Neural cell (in vitro differentiated cells): ENCODE data around the gene SIDT1. TPM values are rescaled to one million over a fixed set of nuclear protein-coding genes. Genes with fewer than 3 reads are reported as not detected.

Source experiments
- H2AFZ ChIP-seq: fragments of 200-600, 300-800 bp; sonication (generic), shearing (Covaris generic); 2 replicates; pipeline ENCODE4 v1.6.0; 2014; ENCODE audit warnings: low read depth, mild to moderate bottlenecking, antibody characterized with exemption, low read length, moderate library complexity
- H3F3A ChIP-seq: fragments of 200-600 bp; shearing (Covaris generic); 2 replicates; pipeline ENCODE4 v1.6.1; 2016; ENCODE audit warnings: mild to moderate bottlenecking, moderate library complexity, mixed read lengths, antibody characterized with exemption, low read length; ENCODE audit not compliant: insufficient read depth, poor library complexity, severe bottlenecking
- H3K27ac ChIP-seq: fragments of 200-600, 300-800 bp; sonication (generic), shearing (Covaris generic); 2 replicates; pipeline ENCODE4 v1.5.1; 2014; ENCODE audit warnings: mild to moderate bottlenecking, low read length, moderate library complexity
- H3K27me3 ChIP-seq: fragments of 300-800, 200-600 bp; sonication (generic), shearing (Covaris generic); 2 replicates; pipeline ENCODE4 v1.6.0; 2014; ENCODE audit warnings: mild to moderate bottlenecking, low read depth, low read length, moderate library complexity; ENCODE audit not compliant: insufficient read depth
- H3K36me3 ChIP-seq: fragments of 300-800, 200-600 bp; sonication (generic), shearing (Covaris generic); 2 replicates; pipeline ENCODE4 v1.5.1; 2014; ENCODE audit warnings: mild to moderate bottlenecking, antibody characterized with exemption, low read length, moderate library complexity; ENCODE audit not compliant: insufficient read depth
- H3K4me2 ChIP-seq: fragments of 300-800, 200-600 bp; sonication (generic), shearing (Covaris generic); 2 replicates; pipeline ENCODE4 v1.6.0; 2014; ENCODE audit warnings: mild to moderate bottlenecking, low read length
- H3K4me3 ChIP-seq: fragments of 300-800, 200-600 bp; sonication (generic), shearing (Covaris generic); 2 replicates; pipeline ENCODE4 v1.5.1; 2014; ENCODE audit warnings: mild to moderate bottlenecking, low read length, moderate library complexity
- H3K79me2 ChIP-seq: fragments of 200-600 bp; shearing (Covaris generic); replicated peaks from 2 replicates; pipeline ENCODE4 v1.6.0; 2014; ENCODE audit warnings: mild to moderate bottlenecking, low read length, moderate library complexity; ENCODE audit not compliant: insufficient read depth
- H3K9ac ChIP-seq: fragments of 300-800, 200-600 bp; sonication (generic), shearing (Covaris generic); 2 replicates; pipeline ENCODE4 v1.6.1; 2016; ENCODE audit warnings: mild to moderate bottlenecking, low read length, mixed read lengths
- H3K9me2 ChIP-seq: fragments of 200-600 bp; shearing (Covaris generic); 2 replicates; pipeline ENCODE4 v1.6.1; 2016; ENCODE audit warnings: mild to moderate bottlenecking, low read length, mixed read lengths; ENCODE audit not compliant: insufficient read depth
- H3K9me3 ChIP-seq: fragments of 200-600, 300-800 bp; sonication (generic), shearing (Covaris generic); 2 replicates; pipeline ENCODE4 v1.6.1; 2016; ENCODE audit warnings: mild to moderate bottlenecking, mixed run types, low read length, moderate library complexity, mixed read lengths
- H4K20me1 ChIP-seq: fragments of 200-600 bp; shearing (Covaris generic); 2 replicates; pipeline ENCODE4 v1.6.1; 2016; ENCODE audit warnings: mild to moderate bottlenecking, mixed run types; ENCODE audit not compliant: insufficient read depth
- EP300 ChIP-seq: fragments of 450-650 bp; conservative IDR thresholded peaks from 2 replicates; pipeline ENCODE4 v1.6.1; 2014; ENCODE audit warnings: antibody characterized with exemption, mild to moderate bottlenecking, moderate library complexity; ENCODE audit not compliant: poor library complexity, severe bottlenecking
- EZH2 ChIP-seq: fragments of 200-600, 300-800 bp; shearing (Covaris generic), sonication (generic); IDR thresholded peaks from 2 replicates; pipeline ENCODE4 v1.6.1; 2014; ENCODE audit warnings: antibody characterized with exemption, low read length, borderline replicate concordance, mild to moderate bottlenecking; ENCODE audit not compliant: insufficient read depth, poor library complexity, severe bottlenecking
- MXI1 ChIP-seq: fragments of 450-650 bp; conservative IDR thresholded peaks from 2 replicates; pipeline ENCODE4 v1.6.1; 2014; ENCODE audit warnings: antibody characterized with exemption, mild to moderate bottlenecking; ENCODE audit not compliant: poor library complexity, severe bottlenecking
- POLR2AphosphoS5 ChIP-seq: IDR thresholded peaks from 2 replicates; pipeline ENCODE4 v1.6.1; 2012
- RAD21 ChIP-seq: fragments of 450-650 bp; conservative IDR thresholded peaks from 2 replicates; pipeline ENCODE4 v1.6.1; 2014; ENCODE audit warnings: antibody characterized with exemption, mild to moderate bottlenecking, moderate library complexity
- REST ChIP-seq: IDR thresholded peaks from 2 replicates; pipeline ENCODE4 v1.6.1; 2012; ENCODE audit warnings: borderline replicate concordance
- SMC3 ChIP-seq: fragments of 450-650 bp; conservative IDR thresholded peaks from 2 replicates; pipeline ENCODE4 v1.6.1; 2014; ENCODE audit warnings: antibody characterized with exemption, mild to moderate bottlenecking, moderate library complexity; ENCODE audit not compliant: poor library complexity
- TAF1 ChIP-seq: IDR thresholded peaks from 2 replicates; pipeline ENCODE4 v1.6.1; 2012; ENCODE audit warnings: low read depth
- polyA plus RNA-seq: library from polyadenylated mRNA; depleted of rRNA; stranded (reverse); fragments of >200 nt; gene quantifications from 2 replicates; pipeline ENCODE4 v1.2.3, GENCODE V29; 2014
- TF ChIP-seq, protein P1 (sequence below): fragments of 450-650 bp; IDR thresholded peaks from 2 replicates; pipeline ENCODE4 v1.5.1; 2014; ENCODE audit warnings: antibody characterized with exemption, mild to moderate bottlenecking, moderate library complexity; ENCODE audit not compliant: poor library complexity, severe bottlenecking

The SIDT1 gene
- polyA plus RNA-seq, 1 donor from 2014 or later, result 0.22 TPM

DNA sequence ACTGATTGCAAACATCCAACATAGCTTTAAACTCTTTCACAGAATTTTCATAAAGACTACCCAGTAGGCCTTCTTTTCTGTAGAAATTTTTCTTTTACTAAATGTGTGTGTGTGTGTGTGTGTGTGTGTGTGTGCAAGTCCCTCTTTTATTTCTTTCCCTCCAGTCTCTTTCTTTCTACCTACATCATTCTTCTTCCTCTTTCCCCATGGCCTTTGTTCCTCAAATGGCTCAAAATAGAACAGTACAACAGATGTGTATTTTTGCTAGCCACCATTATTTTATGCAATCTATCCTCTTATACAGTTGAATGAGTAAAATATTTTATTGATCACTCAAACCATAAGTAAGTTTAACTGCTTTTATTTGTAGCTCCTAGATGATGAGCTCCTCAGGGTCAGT lies 87.7 kb downstream of the SIDT1 start:
- TF ChIP-seq REST, result no peak
- TF ChIP-seq MXI1, result no peak
- TF ChIP-seq RAD21, result no peak
- no peak for TF ChIP-seq TAF1
- TF ChIP-seq EP300, result no peak
- no peaks in the 10 kb centered on the region for H4K20me1 ChIP-seq
- no peak overlapping the region for H3K27ac ChIP-seq
- no peaks in the 10 kb centered on the region for H3K27me3 ChIP-seq
- no peaks in the 10 kb centered on the region for H3F3A ChIP-seq
- H3K9me3 ChIP-seq, result no peaks in the 10 kb centered on the region
- H2AFZ ChIP-seq, result no peak overlapping the region
- H3K4me2 ChIP-seq, result no peak overlapping the region
- no peaks in the 10 kb centered on the region for H3K79me2 ChIP-seq
- H3K9me2 ChIP-seq, result no peaks in the 10 kb centered on the region
- no peak overlapping the region for H3K9ac ChIP-seq
- H3K4me3 ChIP-seq, result no peak overlapping the region
- H3K36me3 ChIP-seq, result no peaks in the 10 kb centered on the region

GRCh38 chr3:113623324-113623723 lies 91.0 kb downstream of the SIDT1 start:
- Histone ChIP-seq H3K9me3 (no peaks in the 10 kb centered on the region), H3K9me2 (no peaks in the 10 kb centered on the region), H3K4me3 (no peak overlapping the region), H3F3A (no peaks in the 10 kb centered on the region), H3K27ac (no peak overlapping the region), H3K79me2 (no peaks in the 10 kb centered on the region), H2AFZ (no peak overlapping the region), H3K4me2 (no peak overlapping the region), H3K27me3 (no peaks in the 10 kb centered on the region), H3K36me3 (no peaks in the 10 kb centered on the region), H4K20me1 (no peaks in the 10 kb centered on the region), H3K9ac (no peak overlapping the region)
- TF ChIP-seq EP300 (no peak), TAF1 (no peak), REST (no peak), RAD21 (no peak), SMC3 (no peak), POLR2AphosphoS5 (no peak), MXI1 (no peak), EZH2 (no peak)
- TF ChIP-seq, protein P1, sequence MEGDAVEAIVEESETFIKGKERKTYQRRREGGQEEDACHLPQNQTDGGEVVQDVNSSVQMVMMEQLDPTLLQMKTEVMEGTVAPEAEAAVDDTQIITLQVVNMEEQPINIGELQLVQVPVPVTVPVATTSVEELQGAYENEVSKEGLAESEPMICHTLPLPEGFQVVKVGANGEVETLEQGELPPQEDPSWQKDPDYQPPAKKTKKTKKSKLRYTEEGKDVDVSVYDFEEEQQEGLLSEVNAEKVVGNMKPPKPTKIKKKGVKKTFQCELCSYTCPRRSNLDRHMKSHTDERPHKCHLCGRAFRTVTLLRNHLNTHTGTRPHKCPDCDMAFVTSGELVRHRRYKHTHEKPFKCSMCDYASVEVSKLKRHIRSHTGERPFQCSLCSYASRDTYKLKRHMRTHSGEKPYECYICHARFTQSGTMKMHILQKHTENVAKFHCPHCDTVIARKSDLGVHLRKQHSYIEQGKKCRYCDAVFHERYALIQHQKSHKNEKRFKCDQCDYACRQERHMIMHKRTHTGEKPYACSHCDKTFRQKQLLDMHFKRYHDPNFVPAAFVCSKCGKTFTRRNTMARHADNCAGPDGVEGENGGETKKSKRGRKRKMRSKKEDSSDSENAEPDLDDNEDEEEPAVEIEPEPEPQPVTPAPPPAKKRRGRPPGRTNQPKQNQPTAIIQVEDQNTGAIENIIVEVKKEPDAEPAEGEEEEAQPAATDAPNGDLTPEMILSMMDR, result no peak
